CD4-positive, alpha-beta T cell treated with Interleukin-6 for 4 hours (primary cell): ENCODE results near the gene FOXN3.
"Not testable (repeated sequence)": the region's sequence is repeated elsewhere in the genome, so short reads cannot be mapped to it uniquely, and the experiment has no call there.

ENCODE experiments used
- DNase-seq: peaks from one replicate; pipeline ENCODE4 v3.0.0-alpha.2; 2020; ENCODE audit warnings: mixed read lengths

The FOXN3 gene

GRCh38 chr14:89215114-89215513, 201.9 kb downstream of the FOXN3 start:
- no peak for DNase-seq

DNA sequence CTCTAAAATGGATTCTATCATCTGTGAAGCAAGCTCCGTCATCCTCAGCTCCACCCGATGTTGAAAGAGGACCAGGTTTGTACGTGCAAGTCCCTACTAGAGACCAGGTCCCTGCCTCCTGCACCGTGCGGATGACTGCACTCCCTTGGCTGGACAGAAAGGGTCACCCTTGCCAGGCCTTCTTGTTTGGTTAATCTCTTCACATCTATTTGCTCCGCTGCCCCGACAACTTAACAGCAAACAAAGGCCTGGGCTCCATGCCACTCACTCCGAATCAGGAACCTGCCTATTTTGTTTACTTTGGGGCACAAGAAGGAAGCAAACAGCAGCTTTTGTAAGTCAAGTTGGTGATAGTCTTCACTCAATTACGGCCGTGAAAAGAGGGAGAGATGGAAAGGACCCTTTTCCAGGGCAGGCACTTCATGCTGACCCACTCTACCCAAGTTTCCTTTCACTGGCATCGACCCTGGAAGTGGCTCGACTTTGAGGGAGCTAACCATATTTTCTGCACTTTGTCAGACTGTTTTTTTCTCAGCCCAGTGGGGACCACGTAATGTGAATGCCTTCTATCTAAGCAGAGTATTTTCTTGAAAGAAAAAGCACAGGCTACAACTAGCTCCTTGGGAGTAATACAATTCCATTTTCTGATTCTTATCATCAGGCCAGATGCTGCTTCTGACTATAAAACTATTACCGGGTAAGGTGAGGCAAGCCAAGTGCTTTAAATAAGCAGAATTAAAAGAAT, 202.6 kb downstream of the FOXN3 start:
- DNase-seq, result no peak

- DNase-seq, result no peak
These were observed 204.4 kb downstream of the FOXN3 start for GRCh38 chr14:89212386-89213235.

GRCh38 chr14:89209558-89209957, 207.5 kb downstream of the FOXN3 start:
- DNase-seq, result no peak

- no peak for DNase-seq
These were observed 209.1 kb downstream of the FOXN3 start for GRCh38 chr14:89207925-89208328.

DNA sequence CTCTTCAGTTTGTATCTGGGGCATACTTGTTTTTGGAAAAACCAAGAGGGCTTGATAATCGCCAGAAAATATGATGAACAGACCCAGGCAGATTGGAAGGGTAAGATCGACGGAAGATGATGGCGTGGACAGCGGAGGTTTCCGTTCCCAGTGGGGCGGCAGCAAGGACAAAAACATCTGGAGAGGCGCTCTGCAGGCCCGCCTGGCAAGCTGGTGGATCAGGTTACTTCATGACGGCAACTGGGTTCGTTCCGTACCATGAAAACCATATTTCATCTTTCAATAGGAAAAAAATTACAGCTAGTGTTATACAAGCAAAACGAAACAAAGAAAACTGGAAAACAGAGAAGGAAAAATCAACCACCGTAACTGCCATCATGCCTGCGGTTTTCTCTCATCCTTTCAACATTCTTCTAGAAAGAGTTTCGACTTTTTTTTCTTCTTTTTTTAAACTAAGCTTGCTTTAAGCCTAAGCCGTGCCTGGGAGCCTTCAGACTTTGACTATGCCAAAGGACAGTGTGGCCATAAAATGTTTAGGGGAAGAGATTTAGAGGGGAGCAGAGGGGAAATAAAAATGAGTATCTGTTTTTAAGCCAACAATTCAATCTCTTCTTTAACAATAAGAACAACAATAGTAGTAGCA, 210.5 kb downstream of the FOXN3 start:
- no peak for DNase-seq

DNA sequence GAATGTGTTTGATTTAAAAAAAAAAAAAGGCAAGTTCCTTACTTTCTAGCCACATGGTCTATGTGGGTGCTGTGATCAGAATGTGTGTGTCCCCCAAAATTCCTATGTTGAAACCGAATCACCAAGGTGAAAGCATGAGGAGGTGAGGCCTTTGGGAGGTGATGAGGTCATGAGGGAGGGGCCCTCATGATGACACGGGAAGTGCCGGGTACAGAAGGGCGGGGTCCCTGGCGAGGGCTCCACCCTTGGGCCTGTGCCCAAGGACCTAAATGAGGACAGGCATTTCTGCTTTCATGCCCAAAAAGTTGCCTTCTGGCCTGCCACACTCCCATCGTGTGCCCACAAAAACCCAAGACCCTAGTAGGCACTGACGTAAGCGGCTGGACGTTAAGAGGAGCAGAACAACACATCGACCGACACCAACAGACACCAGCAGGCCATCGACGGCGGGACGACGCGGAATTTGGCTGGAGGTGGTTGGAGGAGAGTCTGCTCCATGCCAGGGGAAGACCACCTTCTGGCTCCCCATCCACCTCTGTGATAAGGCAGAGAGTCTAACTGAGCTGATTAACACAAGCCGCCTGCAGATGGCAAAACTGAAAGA, 211.8 kb downstream of the FOXN3 start:
- no peak for DNase-seq

GRCh38 chr14:89202413-89203190, 214.4 kb downstream of the FOXN3 start:
- no peak for DNase-seq

- DNase-seq, result no peak
These were observed 215.4 kb downstream of the FOXN3 start for GRCh38 chr14:89201645-89202044.

DNA sequence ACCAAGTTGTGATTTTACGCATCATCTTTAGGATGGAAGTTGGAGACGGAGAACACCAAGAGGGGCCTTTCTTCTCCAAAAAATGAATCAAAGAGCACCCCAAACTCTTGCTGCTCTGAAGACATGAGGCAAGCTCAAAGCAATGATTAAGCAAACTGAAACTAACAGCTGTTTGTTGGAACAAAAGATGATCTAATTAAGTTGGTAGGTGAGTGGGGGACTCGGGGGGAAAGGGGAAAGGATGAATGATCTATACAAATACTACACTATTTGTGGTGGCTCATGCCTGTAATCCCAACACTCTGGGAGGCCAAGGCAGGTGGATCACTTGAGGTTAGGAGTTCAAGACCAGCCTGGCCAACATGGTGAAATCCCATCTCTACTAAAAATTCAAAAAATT, 217.7 kb downstream of the FOXN3 start:
- not testable (repeated sequence) for DNase-seq

DNA sequence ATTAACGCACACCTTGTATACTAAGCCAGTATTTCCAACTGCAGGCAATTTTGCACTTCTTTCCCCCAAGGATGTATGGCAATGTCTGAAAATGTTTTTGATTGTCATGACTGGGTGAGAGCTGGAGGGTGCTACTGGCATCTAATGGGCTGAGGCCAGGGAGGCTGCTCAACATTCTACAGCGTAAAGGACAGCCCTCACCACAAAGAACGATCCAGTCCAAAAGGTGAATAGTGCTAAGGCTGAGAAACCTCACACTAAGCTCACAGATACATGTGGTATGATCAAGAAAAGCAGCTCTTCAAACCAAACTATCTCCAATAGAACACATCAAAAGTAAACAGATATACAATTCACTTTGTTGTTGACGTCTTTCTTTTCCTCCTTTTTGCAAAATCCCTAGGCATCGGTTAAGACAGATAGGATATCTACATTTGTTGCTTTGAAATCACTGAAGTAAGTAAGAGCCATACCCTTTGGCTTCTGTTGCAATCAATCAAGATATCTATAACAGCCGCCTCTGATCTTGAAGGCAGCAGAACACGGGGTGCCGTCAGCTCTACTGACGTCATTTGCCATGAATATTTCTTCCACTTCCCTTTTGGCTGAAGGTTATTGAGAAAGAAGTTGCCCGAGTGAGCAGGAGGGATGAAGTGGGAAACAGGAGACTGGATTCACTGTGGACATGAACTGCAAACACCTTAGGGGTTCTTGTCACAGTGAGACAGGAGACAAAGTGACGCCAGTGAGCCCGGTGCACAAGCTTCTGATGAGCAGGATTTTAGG, 218.3 kb downstream of the FOXN3 start:
- no peak for DNase-seq

DNA sequence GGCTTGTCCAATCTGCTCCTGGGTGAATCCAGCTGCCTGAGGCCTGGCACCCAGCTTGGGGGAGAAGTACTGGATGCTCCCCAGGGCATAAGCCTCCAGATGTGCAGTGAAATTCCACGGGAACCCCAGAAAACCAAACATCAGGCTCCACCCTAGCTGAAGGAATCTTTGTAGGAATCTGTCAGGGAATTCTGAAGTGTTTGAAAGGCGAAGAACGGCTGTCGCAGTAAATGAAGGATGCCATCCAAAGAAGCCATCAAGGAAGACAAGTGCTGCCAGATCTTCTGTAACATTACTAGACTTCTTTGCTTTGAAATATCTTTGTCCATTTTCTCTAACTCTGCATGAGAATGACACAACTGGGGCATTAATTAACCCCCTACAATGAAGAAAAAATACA, 219.4 kb downstream of the FOXN3 start:
- DNase-seq, result no peak

DNA sequence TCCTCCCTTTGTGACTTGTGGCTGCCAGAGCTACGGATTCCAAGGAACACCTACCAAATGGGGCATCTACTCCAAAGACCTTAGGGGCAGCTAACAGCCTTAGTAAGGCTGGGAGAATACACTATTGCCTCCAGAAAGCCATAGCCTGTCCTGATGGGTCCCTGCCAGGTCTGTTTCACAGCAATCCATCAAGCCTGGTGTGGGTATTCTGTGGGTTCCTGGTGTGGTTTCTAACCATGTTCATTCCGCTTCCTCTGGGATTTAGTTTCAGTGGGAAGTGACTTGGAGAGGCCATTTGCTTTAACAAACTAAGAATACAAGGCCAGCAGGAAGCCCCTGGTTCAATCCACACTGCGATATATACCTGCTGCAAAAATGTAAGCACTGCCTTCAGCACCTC, 220.5 kb downstream of the FOXN3 start:
- no peak for DNase-seq

- no peak for DNase-seq
These were observed 222.7 kb downstream of the FOXN3 start for GRCh38 chr14:89194376-89194775.

DNA sequence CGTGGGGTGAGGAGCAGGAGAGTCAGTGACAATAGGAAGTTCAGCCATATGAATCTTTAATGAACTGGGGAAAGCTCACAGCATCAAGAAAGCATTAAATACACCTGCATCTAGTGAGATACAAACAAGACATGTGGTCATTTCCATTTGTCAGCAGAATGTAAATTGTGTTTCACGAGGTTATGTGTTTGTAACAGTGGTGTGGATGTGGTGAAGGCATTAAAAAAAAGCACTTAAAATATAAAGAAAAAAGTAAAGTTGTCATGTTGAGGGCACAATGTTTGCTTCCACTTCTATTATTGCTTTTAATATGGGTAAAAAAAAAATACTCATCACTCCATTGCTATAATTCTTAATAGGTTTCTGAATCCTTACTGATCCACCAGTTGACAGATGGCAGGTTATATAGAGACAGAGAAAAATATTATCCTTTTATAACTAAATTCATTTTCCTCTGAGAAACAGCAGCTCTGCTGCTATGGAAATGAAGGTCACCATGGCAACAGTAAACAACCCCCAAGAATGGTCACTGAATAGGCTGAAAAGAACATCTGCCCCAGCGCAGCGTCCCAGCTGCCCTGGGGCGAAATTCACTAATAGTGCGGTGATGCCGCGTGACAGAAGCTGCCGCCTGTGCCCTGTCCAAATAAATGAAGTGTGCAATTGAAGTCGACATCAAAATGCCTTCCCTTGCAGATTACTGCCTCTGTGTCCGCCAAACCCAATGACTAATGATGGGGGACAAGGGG, 226.1 kb downstream of the FOXN3 start:
- DNase-seq, result no peak

GRCh38 chr14:89188492-89188891, 228.5 kb downstream of the FOXN3 start:
- DNase-seq, result no peak

DNA sequence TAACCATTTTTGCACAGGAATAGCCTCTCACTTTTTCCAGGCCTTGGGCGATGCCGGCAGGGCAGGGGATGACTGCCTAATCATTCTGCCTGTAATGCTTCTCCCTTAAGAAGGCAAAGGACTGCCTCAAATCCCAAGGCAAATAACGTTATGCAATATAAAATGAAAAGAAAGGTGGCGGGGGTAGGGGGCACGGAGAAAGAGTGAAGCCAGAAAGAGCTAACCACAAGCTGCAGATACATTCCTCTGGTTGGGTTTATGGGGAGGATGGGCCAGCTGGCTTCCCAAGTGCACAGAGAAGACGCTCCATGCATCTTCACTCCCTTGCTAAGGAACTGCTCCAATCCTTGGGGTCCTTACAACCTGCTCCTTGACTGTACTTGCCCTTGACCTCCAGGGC, 229.5 kb downstream of the FOXN3 start:
- DNase-seq, result no peak

DNA sequence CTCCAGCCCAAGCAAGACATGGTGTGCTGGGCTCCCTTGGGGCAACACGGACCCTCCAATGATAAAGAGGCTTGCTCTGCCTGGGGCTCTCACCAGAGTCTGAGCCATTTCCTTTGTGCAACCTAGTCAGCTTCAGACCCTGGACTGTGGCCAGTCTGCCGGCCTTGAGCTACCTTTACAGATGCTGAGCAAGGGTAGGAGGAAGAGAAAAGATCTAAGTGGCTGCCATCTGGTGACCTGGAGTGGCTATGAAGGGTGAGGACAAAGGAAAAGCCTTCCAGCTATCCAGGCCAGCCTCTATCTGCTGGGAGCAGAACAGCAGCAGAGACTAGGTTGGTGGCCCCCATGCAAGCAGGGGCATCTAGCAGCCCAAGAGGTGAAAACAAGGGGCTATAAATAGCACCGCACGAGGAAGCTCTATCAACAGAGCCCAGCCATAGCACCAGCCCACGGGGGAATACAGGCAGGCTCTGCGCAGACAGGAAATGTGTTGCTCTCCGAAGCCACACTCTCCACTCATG, 230.1 kb downstream of the FOXN3 start:
- DNase-seq, result no peak

DNA sequence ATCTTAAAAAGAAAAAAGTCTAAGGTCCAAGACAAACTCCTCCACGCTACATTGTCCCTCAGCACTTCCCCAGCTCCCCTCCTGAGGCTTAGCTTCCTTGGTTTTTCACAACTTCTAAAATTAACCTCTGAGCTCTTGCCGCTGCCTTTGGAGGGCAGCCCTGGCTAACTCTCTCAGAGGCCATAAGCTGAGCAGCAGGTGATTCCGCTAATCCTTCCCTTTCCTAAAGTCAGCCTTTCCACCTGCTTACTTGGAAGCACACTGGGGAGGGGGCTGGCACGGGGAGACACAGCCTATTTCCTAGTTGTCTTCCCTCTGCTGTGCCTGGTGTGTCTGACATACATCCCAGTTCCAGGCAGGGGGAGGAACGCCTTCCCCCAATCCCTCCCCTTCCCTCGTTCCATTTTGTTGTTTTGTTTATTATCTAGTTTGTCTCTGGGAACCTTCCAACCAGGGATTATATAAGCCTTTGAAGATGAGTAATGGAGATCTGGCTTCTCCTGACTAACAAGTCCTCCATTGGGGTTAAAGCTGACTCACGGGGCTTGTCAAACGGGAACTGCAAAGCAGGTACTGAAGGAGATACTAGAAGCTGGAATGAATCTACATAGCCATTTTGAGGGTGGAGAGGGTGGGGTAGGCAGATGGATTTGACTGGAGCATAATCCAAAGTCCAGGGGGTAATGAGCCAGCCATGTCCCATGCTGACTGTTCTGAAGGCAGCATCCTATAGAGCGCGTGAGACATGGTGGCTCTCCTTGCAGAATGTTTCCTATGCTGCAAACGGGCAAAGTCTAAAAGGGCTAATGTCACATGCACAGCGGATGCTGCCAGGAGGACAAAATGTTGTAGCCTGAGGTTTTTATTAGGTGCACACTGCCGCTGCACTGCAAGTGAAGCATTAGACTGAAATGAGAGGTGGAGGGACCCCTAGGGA, 230.8 kb downstream of the FOXN3 start:
- DNase-seq, result no peak

DNA sequence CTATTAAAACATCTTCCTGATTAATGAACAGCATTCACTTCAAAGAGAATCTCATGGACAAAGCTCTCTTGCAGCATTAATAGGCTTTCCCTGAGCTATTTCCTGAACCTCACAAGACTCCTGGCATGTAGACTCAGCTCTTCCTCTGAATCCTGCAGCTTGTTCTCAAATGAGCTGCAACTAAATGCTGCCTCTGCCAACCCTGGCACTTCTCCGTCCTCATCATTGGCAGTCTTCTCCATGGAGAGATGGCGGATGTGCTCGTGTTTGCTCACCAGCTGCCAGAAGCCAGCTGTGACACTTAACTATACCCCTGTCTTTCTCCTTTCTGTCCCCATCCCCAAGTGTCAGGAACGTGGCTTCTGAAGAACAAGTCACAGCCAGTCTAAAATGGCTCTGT, 232.1 kb downstream of the FOXN3 start:
- DNase-seq, result no peak
